Measurements from ENCODE around the gene DNAJB12. TPM values are rescaled to one million over a fixed set of nuclear protein-coding genes. Genes with fewer than 3 reads are reported as not detected.

DNAJB12 gene
- total and polyA plus RNA-seq, 10 donors, result 13.6 to 55.4 (median 40.5) TPM

DNA sequence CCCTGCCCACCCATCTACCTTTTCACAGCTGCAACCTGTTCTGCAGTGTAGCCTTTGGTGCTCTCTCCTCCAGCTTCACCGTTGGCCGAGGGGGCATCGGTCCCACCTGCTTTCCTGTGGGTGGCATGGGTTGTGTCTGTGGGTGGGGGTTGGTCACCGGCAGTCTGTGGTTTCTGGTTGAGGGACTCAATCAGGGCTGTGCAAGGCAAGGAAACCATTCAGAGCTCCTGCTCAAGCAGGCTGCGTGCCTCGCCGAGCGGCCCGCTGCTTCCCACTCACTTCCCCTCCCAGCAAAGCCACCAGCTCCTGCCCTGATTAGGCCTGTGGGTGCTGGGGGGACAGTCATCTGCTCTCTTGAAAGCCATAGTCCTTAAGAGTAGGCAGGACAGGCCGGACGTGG lies 9.8 kb downstream of the DNAJB12 start:
- Histone ChIP-seq H3K36me3 (peaks cover 3 to 90% (median 52%) of the 10 kb centered on the region in 6 donors), H3K4me1 (peaks cover 9 to 62% (median 30%) of the 10 kb centered on the region in 6 donors), H3K4me3 (no peak overlapping the region), H3K9me3 (no peaks in the 10 kb centered on the region), H3K27me3 (replicated peaks in 1 of 7) (no peaks in the 10 kb centered on the region), H3K27ac (peak overlapping the region in 3 of 8 donors; percentile 1 to 48 (median 28))
- 31 to 51% (median 36%) methylated on average over 11 of the region's 11 CpGs for WGBS, 5 donors
- intact Hi-C loops (cut with DNase I; ENCODE audit: low total_unique reads), result no loop called here
- TF ChIP-seq POLR2A (IDR thresholded peaks at IDR 0.05) (no peak), POLR2AphosphoS5 (IDR thresholded peaks at IDR 0.05) (peak in 2 of 3 donors; percentile 15 to 31)
- TF ChIP-seq, protein P1, sequence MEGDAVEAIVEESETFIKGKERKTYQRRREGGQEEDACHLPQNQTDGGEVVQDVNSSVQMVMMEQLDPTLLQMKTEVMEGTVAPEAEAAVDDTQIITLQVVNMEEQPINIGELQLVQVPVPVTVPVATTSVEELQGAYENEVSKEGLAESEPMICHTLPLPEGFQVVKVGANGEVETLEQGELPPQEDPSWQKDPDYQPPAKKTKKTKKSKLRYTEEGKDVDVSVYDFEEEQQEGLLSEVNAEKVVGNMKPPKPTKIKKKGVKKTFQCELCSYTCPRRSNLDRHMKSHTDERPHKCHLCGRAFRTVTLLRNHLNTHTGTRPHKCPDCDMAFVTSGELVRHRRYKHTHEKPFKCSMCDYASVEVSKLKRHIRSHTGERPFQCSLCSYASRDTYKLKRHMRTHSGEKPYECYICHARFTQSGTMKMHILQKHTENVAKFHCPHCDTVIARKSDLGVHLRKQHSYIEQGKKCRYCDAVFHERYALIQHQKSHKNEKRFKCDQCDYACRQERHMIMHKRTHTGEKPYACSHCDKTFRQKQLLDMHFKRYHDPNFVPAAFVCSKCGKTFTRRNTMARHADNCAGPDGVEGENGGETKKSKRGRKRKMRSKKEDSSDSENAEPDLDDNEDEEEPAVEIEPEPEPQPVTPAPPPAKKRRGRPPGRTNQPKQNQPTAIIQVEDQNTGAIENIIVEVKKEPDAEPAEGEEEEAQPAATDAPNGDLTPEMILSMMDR (IDR thresholded peaks at IDR 0.05 in 8 of 11, conservative IDR thresholded peaks at IDR 0.05 in 3 of 11), result no peak
- no peak for DNase-seq

DNA sequence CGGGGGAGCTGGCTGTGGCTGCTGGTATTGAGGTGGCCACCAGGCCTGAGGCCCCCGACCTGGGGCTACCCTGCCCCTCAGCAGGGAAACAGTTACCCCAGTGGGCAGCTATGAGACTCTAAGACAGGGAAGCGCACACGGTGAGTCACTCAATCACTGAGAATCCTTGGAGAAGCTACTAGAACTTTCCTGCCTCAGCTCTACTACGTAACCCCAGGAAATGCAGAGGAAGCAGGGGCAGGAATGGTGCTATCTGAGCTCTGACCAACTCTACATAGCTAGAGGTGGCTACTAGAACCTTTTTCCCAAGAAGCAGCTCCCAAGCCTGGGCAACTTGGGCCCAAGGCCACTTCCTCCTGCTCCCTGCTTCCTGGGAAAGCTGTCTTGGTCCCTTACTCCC lies 11.8 kb downstream of the DNAJB12 start:
- intact Hi-C loops (cut with DNase I; ENCODE audit: low total_unique reads), result no loop called here
- TF ChIP-seq POLR2AphosphoS5 (IDR thresholded peaks at IDR 0.05) (no peak), POLR2A (IDR thresholded peaks at IDR 0.05) (no peak)
- TF ChIP-seq, protein P1 (IDR thresholded peaks at IDR 0.05 in 8 of 11, conservative IDR thresholded peaks at IDR 0.05 in 3 of 11), result no peak
- WGBS, 5 donors, result 85 to 96% (median 87%) methylated on average over 4 to 5 of the region's 5 CpGs
- no peaks in the 10 kb centered on the region for H3K9me3 ChIP-seq
- no peak overlapping the region for H3K27ac ChIP-seq
- H3K27me3 ChIP-seq (replicated peaks in 1 of 7), result no peaks in the 10 kb centered on the region
- no peak overlapping the region for H3K4me3 ChIP-seq
- H3K36me3 ChIP-seq, result peaks cover 3 to 90% (median 56%) of the 10 kb centered on the region in 6 donors
- DNase-seq, result no peak
- peaks cover 9 to 47% (median 23%) of the 10 kb centered on the region in 6 donors for H3K4me1 ChIP-seq

DNA sequence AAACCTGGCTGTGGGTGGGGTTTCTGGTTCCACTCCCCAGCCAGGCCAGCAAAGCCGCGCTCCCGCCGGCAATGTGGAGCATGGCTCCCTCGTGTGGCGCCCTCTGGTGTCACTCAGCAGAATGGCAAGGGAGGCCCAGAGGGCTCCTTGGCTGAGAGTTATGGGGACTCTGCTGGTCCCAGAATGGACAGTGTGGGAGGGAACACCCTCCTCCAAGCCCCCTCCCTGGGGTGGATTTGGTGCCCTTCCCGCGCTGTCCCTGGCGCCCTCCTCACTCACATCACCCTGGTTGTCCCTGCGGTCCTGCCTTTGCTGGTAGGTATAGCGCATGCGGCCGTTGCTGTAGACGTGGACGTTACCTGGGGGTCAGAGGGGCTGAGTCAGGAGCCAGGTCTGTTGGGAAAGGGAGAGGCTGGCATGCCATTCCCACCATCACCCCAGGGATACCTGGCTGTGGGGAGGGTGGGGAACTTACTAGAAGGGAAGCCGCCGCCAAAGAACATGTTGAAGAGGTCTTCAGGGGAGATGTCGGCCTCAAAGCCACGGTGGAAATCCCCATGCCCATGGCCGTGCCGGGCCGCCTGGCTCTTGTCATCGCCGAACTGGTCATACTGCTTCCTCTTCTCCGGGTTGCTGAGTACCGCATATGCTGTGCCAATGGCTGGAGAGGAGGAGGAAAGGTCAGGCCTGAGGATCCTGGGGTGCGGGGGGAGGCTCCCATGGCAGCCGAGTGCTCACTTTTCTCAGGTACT lies 14.0 kb downstream of the DNAJB12 start:
- peak overlapping the region in 4 of 8 donors; percentile 24 to 49 (median 36) for H3K27ac ChIP-seq
- H3K4me1 ChIP-seq, result peaks cover 27 to 57% (median 43%) of the 10 kb centered on the region in 6 donors
- no peaks in the 10 kb centered on the region for H3K27me3 ChIP-seq (replicated peaks in 1 of 7)
- intact Hi-C loops (cut with DNase I; ENCODE audit: low total_unique reads), result no loop called here
- WGBS, 5 donors, result 50 to 59% (median 52%) methylated on average over 23 to 28 of the region's 28 CpGs
- H3K9me3 ChIP-seq, result no peaks in the 10 kb centered on the region
- DNase-seq, result peak; percentile 94
- TF ChIP-seq, protein P1 (IDR thresholded peaks at IDR 0.05 in 8 of 11, conservative IDR thresholded peaks at IDR 0.05 in 3 of 11), result peak; percentile 92 to 99 (median 96)
- TF ChIP-seq POLR2A (IDR thresholded peaks at IDR 0.05), result no peak
- peak; percentile 77 to 84 (median 81) for TF ChIP-seq POLR2AphosphoS5 (IDR thresholded peaks at IDR 0.05)
- H3K36me3 ChIP-seq, result peaks cover 3 to 95% (median 61%) of the 10 kb centered on the region in 6 donors
- no peak overlapping the region for H3K4me3 ChIP-seq

DNA sequence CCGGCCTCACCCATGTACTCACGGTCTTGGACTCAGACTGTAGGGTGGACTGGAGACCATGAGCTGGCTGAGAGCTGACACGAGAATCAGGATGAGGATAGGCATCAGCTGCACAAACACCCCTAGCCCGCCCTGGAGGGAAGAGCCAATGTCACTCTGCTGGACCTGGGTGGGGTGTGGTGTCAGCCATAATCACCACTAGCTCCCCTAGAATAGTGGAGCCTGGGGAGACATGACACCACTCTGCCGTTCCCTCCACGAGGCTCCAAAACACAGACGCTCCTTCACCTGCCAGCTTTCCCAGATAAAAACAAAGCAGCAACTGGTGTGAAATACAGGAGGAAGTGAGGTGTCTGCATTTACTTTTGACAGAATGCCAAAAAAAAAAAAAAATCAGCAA lies 16.5 kb downstream of the DNAJB12 start:
- peaks cover 50 to 69% (median 58%) of the 10 kb centered on the region in 6 donors for H3K4me1 ChIP-seq
- H3K27me3 ChIP-seq (replicated peaks in 1 of 7), result no peaks in the 10 kb centered on the region
- H3K4me3 ChIP-seq, result no peak overlapping the region
- peaks cover 3 to 95% (median 50%) of the 10 kb centered on the region in 6 donors for H3K36me3 ChIP-seq
- DNase-seq, result no peak
- WGBS, 5 donors, result 89 to 95% (median 93%) methylated on average over 5 to 7 of the region's 7 CpGs
- intact Hi-C loops (cut with DNase I; ENCODE audit: low total_unique reads), result loop anchor here (5.0 kb wide), 1 partner anchor 291 kb away; no protein-coding TSS in a partner anchor
- no peaks in the 10 kb centered on the region for H3K9me3 ChIP-seq
- H3K27ac ChIP-seq, result peak overlapping the region in 3 of 8 donors; percentile 10 to 97 (median 18)
- TF ChIP-seq POLR2A (IDR thresholded peaks at IDR 0.05) (no peak), POLR2AphosphoS5 (IDR thresholded peaks at IDR 0.05) (no peak)
- TF ChIP-seq, protein P1 (IDR thresholded peaks at IDR 0.05 in 8 of 11, conservative IDR thresholded peaks at IDR 0.05 in 3 of 11), result no peak
